Inflammatory macrophage treated with lipopolysaccharide for 4 hours (primary cell): ENCODE data around the gene PCCB.
A peak's percentile ranks its signal among the peaks of the same experiment; 100 is the strongest.
"Not testable (repeated sequence)": the region's sequence is repeated elsewhere in the genome, so short reads cannot be mapped to it uniquely, and the experiment has no call there.

Source experiments
- DNase-seq: peaks from one replicate; pipeline ENCODE4 v3.0.0-alpha.2; 2020

The PCCB gene

DNA sequence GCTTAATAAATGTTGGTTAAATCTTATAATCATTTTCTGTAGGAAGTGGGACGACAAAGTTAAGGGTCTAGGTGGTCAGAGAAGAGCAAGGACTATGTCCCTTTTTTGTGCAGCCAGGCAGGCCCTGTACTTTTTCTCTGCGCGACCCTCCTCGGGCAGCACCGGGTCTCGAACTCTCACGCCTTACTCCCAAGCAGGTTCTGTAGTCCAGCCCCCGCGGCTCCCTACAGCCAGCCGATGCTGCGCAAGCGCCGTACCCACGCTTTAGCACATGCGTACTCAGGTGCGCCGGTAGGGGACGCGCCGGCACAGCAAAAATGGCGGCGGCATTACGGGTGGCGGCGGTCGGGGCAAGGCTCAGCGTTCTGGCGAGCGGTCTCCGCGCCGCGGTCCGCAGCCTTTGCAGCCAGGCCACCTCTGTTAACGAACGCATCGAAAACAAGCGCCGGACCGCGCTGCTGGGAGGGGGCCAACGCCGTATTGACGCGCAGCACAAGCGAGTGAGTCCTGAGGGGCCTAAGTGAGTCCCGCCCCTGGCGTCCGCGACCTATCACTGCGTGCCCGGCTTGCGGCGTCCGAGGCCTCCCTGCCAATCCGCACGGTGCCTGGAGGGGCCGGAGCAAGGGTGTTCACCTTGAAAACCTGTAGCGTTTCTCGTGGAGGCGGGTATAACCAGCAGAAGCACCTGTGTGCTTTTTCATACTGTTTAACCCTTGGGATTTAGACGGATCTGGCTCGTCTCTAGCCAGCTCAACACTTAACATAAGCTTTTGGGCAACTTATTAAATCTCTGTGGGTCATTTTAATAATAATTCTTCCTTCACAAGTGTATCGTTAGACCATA is at the start of gene PCCB:
TSS of gene PCCB (plus strand) at position 282 of the 844 bp plus-strand sequence. CDS start at position 318, 36 bp downstream.
- peak; percentile 95 for DNase-seq

DNA sequence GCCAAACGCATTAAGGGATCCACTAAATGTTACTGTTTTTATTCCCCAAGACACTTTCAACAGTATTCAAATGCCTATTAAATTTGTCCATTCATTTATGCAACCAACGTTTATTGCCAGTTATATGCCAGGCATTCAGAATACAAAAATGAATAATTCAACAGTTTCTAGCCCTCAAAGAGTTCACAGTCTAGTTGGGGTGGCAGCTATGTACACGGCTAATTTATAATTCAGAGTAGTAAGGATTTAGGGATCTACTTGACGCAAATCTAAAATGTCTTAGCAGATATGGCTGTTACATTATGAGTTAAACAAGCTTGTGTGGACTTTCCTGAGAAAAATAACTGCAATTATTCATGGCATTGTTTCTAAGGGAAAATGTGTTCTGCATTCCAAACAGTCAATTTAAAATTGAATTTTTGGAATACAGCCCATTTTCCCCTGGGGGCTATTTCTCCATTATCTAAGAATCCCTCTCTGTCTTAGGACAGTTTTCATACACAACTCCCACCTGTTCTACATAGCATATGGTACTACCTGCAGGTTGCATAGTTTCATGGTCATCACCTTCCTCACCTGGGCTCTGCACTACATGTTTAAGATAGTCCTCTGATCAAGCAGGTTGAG is 42.5 kb upstream of the PCCB start:
- DNase-seq, result no peak

DNA sequence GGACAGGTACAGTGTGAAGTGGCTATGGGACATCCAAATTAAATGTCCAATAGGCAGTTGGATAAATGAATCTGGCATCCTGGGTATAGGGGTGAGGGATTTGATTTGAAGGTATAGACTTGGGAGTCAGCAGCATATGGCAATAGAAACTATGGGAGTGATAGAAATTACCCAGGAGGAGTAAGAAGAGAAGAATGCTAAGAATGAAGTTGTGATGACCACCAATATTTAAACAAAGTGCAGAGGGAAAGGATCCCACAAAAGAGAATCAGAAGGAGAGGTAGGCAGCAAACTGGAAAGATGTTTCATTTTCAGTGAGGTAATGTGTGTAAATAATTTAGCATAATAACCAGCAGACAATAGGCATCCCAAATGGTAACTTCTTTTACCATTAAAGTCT is 40.2 kb upstream of the PCCB start:
- no peak for DNase-seq

DNA sequence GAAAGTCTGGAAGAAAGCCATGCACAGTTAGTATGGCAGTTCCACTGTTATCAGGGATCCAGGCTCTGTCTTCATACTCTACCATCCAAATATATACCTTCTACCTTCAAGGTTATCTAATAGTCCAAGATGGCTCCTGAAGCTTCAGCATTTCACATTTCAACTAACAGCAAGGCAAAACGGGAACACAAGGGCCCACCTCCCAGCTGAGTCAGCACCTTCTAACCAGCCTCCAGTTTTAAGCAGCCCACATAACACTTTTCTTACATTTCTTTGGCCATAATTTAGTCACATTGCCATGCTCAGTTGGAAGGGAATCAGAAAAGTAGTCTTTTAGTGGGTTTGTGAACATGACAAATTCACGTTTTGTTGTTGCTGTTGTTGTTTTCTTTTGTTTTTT is 38.6 kb upstream of the PCCB start:
- DNase-seq, result no peak

DNA sequence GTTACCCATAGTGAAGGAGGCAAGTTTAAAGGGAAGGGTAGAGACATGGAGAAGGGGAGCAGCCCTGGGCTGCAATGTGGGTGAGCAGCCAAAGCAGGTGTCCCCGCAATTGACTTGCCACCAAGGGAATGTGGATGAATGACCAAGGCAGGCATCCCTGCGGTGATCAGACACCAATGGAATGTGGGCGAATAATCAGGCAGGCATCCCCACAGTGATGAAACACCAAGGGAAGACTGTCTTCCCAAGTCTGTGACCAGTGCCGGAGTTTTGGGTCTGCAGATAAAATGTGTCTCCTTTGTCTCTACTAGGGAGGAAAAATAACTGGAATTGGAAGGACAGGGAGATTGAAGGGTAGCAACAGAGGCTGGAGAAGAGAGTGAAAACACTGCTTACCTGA is 27.4 kb upstream of the PCCB start:
- not testable (repeated sequence) for DNase-seq

DNA sequence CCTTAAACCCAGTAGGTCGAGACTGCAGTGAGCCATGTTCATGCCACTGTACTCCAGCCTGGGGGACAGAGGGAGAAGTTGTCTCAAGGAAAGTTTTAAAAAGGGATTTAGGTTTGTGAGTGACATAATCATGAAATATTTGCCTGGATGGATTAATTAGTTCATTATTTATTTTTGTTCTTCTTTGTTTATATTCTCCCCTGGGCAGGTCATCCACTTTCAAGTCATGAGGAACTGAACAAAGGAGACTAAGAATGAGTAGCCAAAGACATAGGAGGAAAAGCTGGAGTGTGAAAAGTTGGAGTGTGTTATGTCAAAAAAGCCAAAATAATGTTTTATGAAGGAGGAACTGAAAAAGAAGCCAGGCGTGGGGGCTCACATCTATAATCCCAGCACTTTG is 17.7 kb upstream of the PCCB start:
- DNase-seq, result no peak

DNA sequence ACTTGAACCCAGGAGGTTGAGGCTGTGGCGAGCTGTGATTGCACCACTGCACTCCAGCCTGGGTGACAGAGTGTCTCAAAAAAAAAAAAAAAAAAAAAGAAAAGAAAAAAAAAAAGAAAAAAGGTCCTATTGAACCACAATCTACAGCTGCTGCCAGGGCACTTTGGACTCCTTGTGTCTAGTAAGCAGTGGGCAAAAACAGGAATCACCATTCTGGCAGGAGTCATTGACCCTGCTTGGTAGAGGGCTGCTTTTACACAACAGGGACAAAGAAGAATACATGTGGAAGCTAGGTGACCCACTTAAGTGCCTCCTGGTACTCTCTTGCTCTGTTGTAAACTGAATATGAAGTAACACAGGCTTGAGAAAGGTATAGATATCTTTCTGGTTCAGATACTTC is 14.6 kb upstream of the PCCB start:
- DNase-seq, result no peak

DNA sequence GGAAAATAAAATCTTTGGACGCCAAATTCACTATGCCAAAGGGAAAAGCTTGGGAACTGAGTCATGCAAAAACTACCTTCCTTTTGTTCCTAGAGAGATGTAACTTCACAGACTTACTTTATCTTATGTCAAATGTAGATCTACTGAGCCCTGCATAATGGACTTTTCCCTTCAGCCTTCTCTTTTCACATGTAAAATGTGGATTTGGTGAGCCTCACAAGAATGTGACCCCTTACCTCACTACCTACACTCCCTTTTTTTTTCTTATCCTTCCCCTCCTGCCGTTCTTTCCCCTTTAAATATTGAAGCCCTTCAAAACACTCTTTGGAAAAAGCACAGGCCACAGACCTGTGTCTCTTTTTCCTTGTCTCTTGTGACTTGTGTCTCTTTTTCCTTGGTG is 14.0 kb upstream of the PCCB start:
- no peak for DNase-seq

DNA sequence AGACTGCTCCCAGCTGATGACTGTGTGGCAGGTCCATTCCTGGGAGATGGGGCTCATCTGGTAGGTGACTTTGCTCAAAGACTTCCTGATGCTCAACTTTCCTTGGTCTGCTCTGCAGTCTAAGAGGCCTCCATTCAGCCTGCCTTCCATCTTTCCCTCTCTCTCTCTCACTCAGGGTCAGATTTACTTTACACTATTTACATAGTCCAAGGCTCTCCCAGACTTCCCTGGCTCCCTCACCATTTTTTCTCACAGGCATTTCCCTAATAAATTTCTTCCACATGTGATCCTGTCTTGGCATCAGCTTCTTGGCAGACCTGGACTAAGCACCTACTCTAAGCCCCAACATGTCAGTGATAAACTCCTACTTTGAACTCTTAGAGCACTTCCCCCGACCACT is 13.0 kb upstream of the PCCB start:
- DNase-seq, result no peak

DNA sequence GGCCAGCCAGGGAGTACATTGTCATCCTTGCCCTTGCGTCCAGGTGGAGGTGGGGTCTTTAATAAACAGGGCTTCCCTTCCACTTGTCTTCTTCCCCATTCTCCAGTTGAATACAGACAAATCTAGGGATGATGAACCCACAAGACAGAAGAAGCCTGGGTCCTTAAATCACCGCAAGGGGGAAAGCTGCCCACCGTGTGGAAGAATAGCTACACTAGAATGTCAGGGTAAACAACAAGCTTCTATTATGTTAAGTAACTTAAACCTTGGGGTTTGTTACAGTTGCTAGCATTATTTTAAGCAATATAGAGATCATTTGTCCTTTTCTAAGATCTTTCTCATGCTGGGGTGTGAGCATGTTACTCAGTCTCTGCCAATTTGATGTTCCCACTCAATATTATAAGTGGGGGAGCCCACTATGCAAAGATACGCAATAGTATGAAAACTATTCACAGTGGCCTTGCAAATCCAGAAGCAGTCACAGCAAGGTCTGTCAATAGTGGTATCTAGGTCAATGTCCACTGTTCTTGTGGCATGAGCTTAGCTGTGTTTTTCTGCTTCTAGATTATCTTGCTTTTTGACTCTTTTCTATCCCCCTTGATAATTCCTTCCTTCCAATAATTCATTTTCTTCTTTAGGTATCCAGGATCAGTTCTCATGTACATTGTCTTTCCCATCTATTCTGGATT is 12.0 kb upstream of the PCCB start:
- no peak for DNase-seq

DNA sequence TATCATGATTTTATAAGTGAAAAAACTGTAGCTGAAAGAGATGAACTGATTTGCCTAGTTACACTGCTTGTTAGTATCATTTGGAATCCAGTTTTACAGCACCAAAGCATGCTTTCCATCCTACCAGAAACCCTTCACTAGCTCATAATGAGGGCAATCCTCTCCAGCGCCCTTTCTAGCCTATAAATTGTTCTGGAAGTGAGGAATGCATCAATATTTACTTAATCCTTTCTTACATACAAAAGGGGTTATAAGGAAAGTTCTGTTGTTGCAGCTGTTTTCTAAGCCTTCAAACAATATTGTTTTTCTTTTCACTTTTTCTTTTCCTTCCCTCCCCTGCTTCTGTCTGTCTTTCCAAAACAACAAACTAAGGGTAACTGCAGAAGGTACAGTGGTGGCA is 11.0 kb upstream of the PCCB start:
- no peak for DNase-seq

DNA sequence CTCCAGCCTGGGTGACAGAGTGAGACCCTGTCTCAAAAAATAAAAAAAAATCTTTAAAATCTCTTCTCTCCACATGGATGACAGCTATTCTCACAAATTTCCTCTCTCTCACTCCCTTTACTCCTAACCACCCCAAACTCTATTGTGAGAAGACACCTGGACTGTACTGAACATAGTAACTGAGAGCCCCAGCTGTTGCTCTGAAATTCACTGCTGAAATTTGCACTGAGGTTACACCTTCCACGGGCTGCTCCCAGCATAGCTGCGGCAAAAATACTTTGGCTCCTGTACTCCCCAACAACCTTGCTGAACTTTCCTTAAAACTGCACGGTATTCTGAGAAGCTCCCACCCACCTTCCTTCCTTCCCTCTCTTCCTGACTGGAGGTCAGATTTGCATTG is 4.4 kb upstream of the PCCB start:
- no peak for DNase-seq

DNA sequence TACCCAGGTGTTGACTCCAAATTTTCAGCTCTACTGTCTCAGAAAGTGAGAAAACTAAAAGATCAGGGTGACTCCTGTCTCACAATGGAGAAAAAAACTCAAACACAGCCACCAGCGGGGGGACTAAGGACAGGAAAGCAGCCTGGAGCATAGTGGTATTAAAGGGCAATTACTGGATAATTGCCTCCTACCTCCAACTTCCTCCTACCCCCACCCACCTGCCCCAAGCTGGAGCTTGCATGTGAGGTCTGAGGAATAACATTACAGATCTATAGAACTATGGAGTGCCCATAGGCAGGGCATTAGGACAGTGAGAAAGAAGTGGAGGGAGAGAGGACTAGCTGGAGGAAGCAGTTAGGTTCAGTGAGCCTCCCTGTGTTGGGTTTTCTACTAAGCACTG is 2.7 kb upstream of the PCCB start:
- no peak for DNase-seq

DNA sequence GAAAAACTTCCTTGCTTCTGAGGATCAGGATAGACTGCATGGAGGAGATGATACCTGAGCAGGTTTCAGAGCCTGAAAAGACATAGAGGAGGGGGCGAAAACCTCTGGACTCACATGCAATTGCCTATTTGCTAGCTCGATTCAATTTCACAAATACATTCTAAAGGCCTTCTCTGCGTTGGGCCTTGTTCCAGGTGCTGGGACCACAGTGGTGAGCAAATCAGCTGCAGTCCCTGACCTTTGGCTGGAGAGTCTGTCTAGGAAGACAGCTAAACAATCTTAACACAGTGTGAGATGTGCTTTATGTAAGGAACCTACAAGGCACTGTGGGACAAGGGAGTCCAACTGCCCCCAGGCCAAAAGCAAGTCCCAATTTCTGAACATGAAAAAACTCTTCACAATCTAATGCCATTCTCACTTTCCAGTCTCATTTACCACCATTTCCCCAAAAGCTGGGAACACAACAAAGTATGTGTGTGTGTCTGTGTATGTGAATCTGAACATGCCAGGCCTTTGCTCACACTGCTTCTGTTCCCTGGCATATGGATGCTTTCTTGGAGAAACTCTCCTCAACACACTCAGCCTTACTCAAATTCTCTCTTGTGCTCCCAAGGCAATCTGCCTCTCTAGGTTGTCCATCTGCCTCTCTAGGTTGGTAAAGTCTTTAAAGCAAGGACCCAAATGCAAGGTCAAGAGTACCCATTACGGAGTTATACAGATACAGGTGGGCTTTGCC is 2.1 kb upstream of the PCCB start:
- no peak for DNase-seq

DNA sequence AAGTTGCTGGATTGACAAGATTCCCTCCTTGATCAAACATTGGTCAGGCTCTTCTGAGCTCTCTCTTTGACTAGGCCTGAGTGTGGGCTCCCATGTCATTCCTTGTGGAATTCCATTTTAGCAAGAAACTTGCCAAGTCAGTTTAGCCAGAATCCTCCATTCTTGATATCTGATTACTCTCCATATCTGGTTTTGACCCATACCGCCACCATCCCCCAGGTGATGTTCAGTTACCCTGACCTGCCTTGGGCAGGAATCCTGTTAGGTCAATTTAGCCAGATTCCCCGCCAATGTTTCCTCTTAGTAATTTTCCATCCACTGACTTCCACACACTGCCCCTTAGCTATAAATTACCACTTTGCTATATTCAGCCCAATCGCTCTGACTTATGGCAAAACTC is 1.0 kb upstream of the PCCB start:
- DNase-seq, result no peak

DNA sequence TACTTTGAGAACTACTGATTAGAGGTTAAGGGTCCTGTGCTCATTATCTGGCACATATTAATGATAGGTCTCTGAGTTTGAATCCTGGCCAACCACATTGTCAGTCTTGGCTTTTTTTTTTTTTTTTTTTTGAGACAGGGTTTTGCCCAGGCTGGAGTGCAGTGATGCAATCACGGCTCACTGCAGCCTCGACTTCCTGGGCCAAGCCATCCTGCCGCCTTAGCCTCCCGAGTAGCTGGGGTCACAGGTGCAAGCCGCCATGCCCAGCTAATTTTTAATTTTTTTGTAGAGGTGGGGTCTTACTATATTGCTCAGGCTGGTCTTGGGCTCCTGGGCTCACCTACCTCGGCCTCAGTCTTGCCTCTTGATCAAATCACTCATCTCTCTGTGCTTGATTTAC is 547 bp upstream of the PCCB start:
- DNase-seq, result peak; percentile 9

DNA sequence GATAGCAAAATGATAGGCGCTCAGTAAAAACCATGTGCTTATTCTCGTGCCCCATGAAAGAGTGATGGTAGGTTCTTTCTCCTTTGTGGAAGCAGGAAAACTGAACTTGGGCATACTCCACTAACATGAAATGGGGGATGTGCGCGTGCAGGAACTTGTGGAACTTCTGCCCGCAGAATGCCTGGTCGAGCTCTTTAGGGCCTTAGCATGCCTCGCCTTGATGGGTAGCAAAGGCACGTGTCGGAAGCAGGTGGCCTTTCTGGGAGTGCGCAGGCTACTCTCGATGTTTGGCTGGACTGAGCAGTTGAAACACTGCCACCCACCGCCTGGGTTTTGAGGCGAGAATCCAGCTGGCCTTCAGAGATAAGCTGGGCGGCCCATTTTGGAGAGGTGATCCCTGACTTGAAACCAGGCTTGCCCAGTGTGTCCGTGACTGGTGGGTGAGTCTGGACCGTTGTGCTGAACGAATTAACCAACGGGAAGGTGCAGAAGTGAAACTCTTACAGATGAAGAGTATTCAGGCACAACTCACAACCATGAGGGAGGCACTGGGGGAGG is 842 bp downstream of the PCCB start:
- peak; percentile 43 for DNase-seq

DNA sequence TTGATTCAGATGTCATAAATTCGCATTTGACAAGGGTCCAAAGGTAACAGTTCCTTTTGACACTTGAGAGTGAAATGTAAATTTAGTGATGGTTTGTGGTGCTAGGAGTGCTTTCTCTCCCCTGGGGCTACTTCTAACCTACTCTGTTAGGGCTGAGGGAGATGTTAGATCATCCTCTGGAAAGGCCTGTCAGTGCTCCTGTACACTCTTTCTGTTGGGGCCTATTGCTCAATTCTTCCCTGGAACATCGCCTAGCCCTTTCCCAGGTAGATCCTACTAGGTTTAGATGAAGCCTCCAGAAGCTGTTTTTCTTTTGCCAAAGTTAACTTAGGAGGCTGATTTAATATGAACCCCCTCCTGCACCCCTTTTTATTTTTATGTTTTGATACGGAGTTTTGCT is 1.4 kb downstream of the PCCB start:
- no peak for DNase-seq

DNA sequence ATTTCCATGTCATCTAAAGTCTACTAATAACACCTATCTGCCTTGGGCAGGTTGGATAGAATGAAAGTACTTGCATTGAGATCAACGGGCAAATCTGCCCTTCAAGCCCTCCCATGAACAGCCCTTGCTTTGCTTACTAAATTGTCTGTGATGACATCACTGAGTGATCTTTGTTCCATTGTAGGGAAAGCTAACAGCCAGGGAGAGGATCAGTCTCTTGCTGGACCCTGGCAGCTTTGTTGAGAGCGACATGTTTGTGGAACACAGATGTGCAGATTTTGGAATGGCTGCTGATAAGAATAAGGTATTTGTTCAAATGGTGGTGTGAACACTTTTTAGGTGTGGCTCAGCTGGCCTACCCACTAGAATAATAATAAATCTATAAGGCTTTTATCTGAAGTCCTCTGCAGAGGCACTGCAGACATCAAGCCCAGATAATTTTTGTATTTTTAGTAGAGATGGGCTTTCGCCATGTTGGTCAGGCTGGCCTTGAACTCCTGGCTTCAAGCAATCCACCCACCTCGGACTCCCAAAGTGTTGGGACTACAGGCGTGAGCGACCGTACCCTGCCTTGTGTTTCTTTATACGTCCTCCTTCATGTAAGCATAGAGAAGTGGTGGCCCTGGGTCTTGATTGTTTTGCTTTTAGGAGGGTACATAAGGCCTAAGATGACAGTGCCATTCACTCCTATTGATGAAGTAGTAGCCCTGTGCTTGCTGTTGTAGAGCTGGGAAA is 5.7 kb downstream of the PCCB start:
- no peak for DNase-seq

DNA sequence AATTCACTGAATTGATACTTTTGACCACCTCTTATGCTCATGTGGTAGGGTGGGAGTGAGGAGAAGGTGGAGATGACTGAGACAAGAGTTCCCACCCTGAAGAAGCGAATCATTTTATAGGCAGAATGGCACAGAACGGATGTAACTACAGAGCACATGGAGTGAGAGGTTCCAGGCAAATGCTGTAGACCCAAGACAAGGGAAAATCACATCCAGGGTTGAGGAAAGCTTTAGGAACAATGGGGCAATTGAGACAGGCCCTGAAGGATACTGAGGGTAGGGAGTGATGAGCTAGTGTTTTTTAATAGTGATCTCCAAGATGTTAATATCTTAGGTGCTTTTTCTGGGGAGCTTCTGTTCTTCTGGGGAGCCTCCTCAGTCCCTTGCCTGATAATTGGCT is 8.1 kb downstream of the PCCB start:
- no peak for DNase-seq

DNA sequence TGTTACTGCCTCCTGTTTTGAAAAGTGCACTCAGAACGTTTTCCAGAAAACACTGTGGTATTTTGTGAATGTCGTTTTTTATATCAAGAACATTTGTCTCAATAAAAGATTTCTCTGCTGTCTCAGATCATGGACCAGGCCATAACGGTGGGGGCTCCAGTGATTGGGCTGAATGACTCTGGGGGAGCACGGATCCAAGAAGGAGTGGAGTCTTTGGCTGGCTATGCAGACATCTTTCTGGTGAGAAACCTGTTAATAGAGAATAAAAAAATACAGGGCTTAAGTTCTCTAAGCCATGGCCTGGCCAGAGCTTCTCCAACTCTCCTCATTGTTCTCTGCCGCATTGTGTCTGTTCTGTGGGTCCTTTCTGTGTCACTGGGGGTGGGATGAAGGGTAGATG is 11.7 kb downstream of the PCCB start:
- DNase-seq, result no peak

DNA sequence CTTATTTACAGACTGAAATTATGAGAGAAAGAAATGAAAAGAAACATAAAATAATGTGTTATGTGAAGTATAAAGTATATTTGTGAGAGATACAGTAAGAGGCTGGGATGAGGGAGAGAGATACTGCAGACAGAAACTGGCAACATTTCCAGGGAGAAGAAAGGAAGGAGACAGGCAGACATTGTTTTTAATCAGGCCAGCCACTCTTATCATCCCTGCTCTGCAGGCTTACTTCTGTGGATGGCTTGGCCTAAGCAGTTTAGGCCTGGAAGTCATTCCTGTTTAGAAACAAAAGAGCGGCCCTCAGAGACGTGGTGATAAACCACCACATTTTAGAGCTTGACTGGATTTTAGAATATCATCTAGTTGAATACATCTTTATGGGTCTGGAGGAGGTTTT is 12.4 kb downstream of the PCCB start:
- DNase-seq, result no peak
